Activated CD4-positive, CD25-positive, alpha-beta regulatory T cell treated with anti-CD3 and anti-CD28 coated beads, Interleukin-2, amount 50 U/mL, for 16 hours (primary cell): Measurements from ENCODE around the gene SYTL1.

Experiments used
- DNase-seq: peaks from one replicate; pipeline ENCODE4 v3.0.0-alpha.2; 2020; ENCODE audit warnings: low read depth, low spot score

The SYTL1 gene

DNA sequence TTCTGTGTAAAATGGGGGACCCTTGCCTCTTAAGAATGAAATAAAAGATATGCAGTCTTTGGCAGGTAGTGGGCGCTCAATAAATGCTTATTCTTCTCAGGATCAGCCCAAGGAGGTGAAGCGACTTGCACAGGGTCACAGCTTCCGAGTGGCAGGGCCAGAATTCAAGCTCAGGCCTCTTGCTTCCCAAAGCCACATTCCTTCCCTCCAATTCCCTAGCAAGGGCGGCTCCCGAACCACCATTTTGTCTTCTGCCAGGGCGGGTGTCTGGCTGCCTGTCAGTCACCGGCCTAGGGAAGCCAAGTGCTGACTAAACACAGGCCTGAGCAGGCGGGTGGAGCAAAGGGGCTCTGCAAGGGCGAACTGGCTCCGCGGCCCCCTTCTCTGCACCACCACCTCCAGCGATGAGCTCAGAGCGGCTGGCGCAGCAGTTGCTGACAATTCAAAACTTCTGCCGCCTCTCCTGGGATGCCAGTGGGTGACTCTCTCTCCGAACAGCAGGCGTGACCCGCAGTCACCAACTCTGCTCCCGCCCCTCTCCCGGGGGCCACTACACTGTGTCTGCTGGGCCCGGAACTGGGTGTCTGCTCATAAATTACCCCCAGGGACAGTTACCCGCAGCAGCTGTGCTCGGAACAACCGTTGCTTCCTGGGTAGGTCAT is 61.4 kb downstream of the SYTL1 start:
- DNase-seq: no peak
